Measurements from ENCODE around the gene ADAMTS12. TPM values are rescaled to one million over a fixed set of nuclear protein-coding genes. Genes with fewer than 3 reads are reported as not detected.

Gene ADAMTS12
- total RNA-seq, 3 donors from 2014 or later (not counting 1 experiment from before 2014, with no cell fraction given), result not detected

- peaks cover 4 to 6% of the 10 kb centered on the region in 2 donors for H3K9me3 Mint-ChIP-seq
- WGBS (ENCODE audit: insufficient coverage), result 50% methylated on average over 2 of the region's 2 CpGs
- no peak overlapping the region for H3K27ac ChIP-seq (ENCODE audit: low read length)
- H3K9me3 ChIP-seq (ENCODE audit: control insufficient read depth, insufficient read depth, low read length), result no peaks in the 10 kb centered on the region
- H3K27me3 Mint-ChIP-seq (ENCODE audit: low read depth in 2 of 2), result no peaks in the 10 kb centered on the region
- no peak for ATAC-seq
- no peak overlapping the region for H3K4me3 Mint-ChIP-seq
- TF ChIP-seq CTCF (IDR thresholded peaks at IDR 0.05), result no peak
- H3K4me1 ChIP-seq (ENCODE audit: control insufficient read depth, insufficient read depth, low read length), result no peaks in the 10 kb centered on the region
- no peaks in the 10 kb centered on the region for H3K36me3 ChIP-seq (ENCODE audit: control insufficient read depth, insufficient read depth, low read length)
- H3K4me3 ChIP-seq (ENCODE audit: low read length), result no peak overlapping the region
- H3K27ac Mint-ChIP-seq, result no peak overlapping the region
- H3K4me1 Mint-ChIP-seq, result no peaks in the 10 kb centered on the region
- no peaks in the 10 kb centered on the region for H3K36me3 Mint-ChIP-seq
- intact Hi-C loops (cut with micrococcal nuclease), result no loop called here
- H3K27me3 ChIP-seq (ENCODE audit: control insufficient read depth, insufficient read depth, low read length), result no peaks in the 10 kb centered on the region
- DNase-seq, result no peak
These were observed 178.5 kb downstream of the ADAMTS12 start for GRCh38 chr5:33713136-33713765.

- intact Hi-C loops (cut with micrococcal nuclease), result no loop called here
- DNase-seq, result no peak
- H3K9me3 ChIP-seq (ENCODE audit: control insufficient read depth, insufficient read depth, low read length), result no peaks in the 10 kb centered on the region
- no peak overlapping the region for H3K27ac ChIP-seq (ENCODE audit: low read length)
- H3K4me3 ChIP-seq (ENCODE audit: low read length), result no peak overlapping the region
- no peak for TF ChIP-seq CTCF (IDR thresholded peaks at IDR 0.05)
- Mint-ChIP-seq H3K9me3 (peaks cover 6% of the 10 kb centered on the region in 2 donors), H3K4me3 (no peak overlapping the region), H3K27me3 (ENCODE audit: low read depth in 2 of 2) (no peaks in the 10 kb centered on the region), H3K4me1 (no peaks in the 10 kb centered on the region), H3K36me3 (no peaks in the 10 kb centered on the region), H3K27ac (no peak overlapping the region)
- H3K27me3 ChIP-seq (ENCODE audit: control insufficient read depth, insufficient read depth, low read length), result no peaks in the 10 kb centered on the region
- ATAC-seq, result no peak
- H3K4me1 ChIP-seq (ENCODE audit: control insufficient read depth, insufficient read depth, low read length), result no peaks in the 10 kb centered on the region
- H3K36me3 ChIP-seq (ENCODE audit: control insufficient read depth, insufficient read depth, low read length), result no peaks in the 10 kb centered on the region
These were observed 179.1 kb downstream of the ADAMTS12 start for GRCh38 chr5:33712664-33713063.

- Mint-ChIP-seq H3K27ac (no peak overlapping the region), H3K4me3 (no peak overlapping the region), H3K36me3 (no peaks in the 10 kb centered on the region), H3K27me3 (ENCODE audit: low read depth in 2 of 2) (no peaks in the 10 kb centered on the region), H3K4me1 (no peaks in the 10 kb centered on the region), H3K9me3 (peaks cover 7 to 11% of the 10 kb centered on the region in 2 donors)
- ATAC-seq, result no peak
- Histone ChIP-seq H3K4me1 (ENCODE audit: control insufficient read depth, insufficient read depth, low read length) (no peaks in the 10 kb centered on the region), H3K27ac (ENCODE audit: low read length) (no peak overlapping the region), H3K4me3 (ENCODE audit: low read length) (no peak overlapping the region), H3K9me3 (ENCODE audit: control insufficient read depth, insufficient read depth, low read length) (no peaks in the 10 kb centered on the region), H3K27me3 (ENCODE audit: control insufficient read depth, insufficient read depth, low read length) (no peaks in the 10 kb centered on the region), H3K36me3 (ENCODE audit: control insufficient read depth, insufficient read depth, low read length) (no peaks in the 10 kb centered on the region)
- TF ChIP-seq CTCF (IDR thresholded peaks at IDR 0.05), result no peak
- intact Hi-C loops (cut with micrococcal nuclease), result no loop called here
- no peak for DNase-seq
- 87% methylated on average over 2 of the region's 3 CpGs for whole genome bisulfite sequencing (ENCODE audit: insufficient coverage)
These were observed 180.6 kb downstream of the ADAMTS12 start for GRCh38 chr5:33711094-33711679.

GRCh38 chr5:33702867-33703266 is 188.9 kb downstream of the ADAMTS12 start:
- Mint-ChIP-seq H3K4me3 (no peak overlapping the region), H3K27me3 (ENCODE audit: low read depth in 2 of 2) (no peaks in the 10 kb centered on the region), H3K36me3 (no peaks in the 10 kb centered on the region), H3K4me1 (no peaks in the 10 kb centered on the region), H3K27ac (no peak overlapping the region), H3K9me3 (peaks cover 6 to 9% of the 10 kb centered on the region in 2 donors)
- intact Hi-C loops (cut with micrococcal nuclease), result no loop called here
- Histone ChIP-seq H3K27me3 (ENCODE audit: control insufficient read depth, insufficient read depth, low read length) (no peaks in the 10 kb centered on the region), H3K36me3 (ENCODE audit: control insufficient read depth, insufficient read depth, low read length) (no peaks in the 10 kb centered on the region), H3K27ac (ENCODE audit: low read length) (no peak overlapping the region), H3K4me1 (ENCODE audit: control insufficient read depth, insufficient read depth, low read length) (no peaks in the 10 kb centered on the region), H3K9me3 (ENCODE audit: control insufficient read depth, insufficient read depth, low read length) (no peaks in the 10 kb centered on the region), H3K4me3 (ENCODE audit: low read length) (no peak overlapping the region)
- ATAC-seq, result no peak
- DNase-seq, result no peak
- no peak for TF ChIP-seq CTCF (IDR thresholded peaks at IDR 0.05)
- 81% methylated on average over 2 of the region's 3 CpGs for WGBS (ENCODE audit: insufficient coverage)
